ENCODE measurements around the gene BHLHA15.

DNA sequence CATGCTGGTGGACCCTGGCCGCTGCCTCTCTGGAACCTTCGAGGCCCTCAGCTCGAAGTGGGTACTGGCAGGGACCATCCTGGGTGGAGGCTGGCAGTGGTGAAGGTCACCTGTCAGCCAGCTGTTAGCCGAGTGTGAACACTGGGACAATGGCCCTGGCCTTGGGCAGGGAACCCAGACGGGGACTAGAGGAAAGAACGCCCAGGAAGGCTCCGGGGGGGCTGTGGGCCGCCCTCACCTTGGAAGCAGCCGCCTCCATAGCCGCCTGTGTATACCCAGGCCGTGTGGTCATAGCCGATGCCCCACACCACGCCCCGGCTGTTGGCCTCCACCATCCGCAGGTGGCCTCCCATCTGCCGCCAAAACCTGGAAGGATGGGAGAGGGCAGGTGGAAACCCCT lies 17.6 kb downstream of the BHLHA15 start:
- TF ChIP-seq POLR2A (IDR thresholded peaks at IDR 0.05) = no peak
- TF ChIP-seq, protein P1, sequence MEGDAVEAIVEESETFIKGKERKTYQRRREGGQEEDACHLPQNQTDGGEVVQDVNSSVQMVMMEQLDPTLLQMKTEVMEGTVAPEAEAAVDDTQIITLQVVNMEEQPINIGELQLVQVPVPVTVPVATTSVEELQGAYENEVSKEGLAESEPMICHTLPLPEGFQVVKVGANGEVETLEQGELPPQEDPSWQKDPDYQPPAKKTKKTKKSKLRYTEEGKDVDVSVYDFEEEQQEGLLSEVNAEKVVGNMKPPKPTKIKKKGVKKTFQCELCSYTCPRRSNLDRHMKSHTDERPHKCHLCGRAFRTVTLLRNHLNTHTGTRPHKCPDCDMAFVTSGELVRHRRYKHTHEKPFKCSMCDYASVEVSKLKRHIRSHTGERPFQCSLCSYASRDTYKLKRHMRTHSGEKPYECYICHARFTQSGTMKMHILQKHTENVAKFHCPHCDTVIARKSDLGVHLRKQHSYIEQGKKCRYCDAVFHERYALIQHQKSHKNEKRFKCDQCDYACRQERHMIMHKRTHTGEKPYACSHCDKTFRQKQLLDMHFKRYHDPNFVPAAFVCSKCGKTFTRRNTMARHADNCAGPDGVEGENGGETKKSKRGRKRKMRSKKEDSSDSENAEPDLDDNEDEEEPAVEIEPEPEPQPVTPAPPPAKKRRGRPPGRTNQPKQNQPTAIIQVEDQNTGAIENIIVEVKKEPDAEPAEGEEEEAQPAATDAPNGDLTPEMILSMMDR (IDR thresholded peaks at IDR 0.05) = no peak
